Activated CD4-positive, alpha-beta T cell treated with anti-CD3 and anti-CD28 coated beads for 24 hours (primary cell): Measurements from ENCODE around the gene SORCS2.

Experiments
- DNase-seq, 2 donors: peaks; one replicate each; pipeline ENCODE4 v3.0.0-alpha.2; 2020; ENCODE audit warnings: low read depth in 2 of 2

The SORCS2 gene

GRCh38 chr4:7474320-7474719 lies 282.0 kb downstream of the SORCS2 start:
- no peak for DNase-seq

GRCh38 chr4:7475207-7475606 lies 282.9 kb downstream of the SORCS2 start:
- DNase-seq: no peak

- no peak for DNase-seq
Observed at GRCh38 chr4:7476820-7477219, 284.5 kb downstream of the SORCS2 start.

GRCh38 chr4:7477695-7478094 lies 285.4 kb downstream of the SORCS2 start:
- no peak for DNase-seq

DNA sequence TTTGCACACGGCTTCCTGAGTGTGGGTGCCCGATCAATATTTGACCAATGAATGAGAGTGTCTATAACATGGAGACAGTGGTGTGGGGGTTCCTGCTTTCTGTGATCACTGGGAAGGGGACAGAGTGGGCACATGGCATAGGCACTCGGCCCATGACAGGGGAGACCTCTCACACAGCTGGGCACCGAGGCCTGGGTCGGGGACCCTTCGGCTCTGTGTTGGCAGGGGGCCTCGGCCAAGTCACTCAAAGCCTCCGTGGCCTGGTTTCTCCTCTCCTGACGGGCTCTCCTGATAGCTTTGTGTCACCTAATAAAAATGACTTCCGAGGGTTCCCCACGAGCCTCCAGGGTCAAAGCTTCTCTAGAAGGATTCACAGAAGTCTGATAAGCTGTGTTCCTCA lies 286.3 kb downstream of the SORCS2 start:
- DNase-seq: no peak

DNA sequence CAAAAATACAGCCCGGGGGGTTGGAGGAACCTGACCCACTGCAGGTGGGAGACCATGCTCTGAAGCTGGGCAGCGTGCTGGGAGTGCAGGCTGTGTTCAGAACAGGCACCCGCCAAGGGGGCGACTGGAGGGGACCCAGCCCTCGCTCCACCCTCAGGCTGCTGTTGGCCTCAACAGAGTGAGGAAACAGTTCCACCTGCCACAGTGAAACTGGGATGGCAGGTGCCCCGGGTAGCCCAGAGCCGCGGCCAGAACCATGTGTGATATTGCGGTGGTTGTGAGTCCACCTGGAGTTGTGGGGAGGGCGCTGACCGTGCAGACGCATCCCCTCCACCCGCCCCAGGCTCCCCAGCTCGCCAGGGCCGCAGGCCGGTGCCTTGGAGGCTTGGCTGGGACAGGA lies 288.1 kb downstream of the SORCS2 start:
- no peak for DNase-seq

DNA sequence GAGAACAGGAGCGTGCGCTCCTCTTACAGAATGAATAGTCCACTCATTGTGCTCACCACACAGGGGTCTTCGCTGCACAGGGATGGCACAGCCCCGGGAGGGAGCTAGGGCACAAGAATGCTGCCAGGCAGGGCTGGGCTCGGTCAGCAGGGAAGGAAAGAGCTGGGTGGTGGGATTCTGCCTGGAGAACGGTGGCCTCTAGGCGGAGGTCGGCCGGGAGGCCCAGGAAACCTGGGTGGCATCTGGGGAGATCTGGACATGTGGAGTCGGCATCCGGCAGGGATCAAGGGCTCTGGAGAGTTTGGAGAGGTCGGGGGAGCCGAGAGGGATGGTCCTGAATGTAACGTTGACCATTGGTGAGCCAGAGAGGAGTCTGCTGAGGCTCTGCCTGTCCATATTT lies 288.9 kb downstream of the SORCS2 start:
- DNase-seq: no peak

- no peak for DNase-seq
Observed at GRCh38 chr4:7485096-7485495, 292.8 kb downstream of the SORCS2 start.

DNA sequence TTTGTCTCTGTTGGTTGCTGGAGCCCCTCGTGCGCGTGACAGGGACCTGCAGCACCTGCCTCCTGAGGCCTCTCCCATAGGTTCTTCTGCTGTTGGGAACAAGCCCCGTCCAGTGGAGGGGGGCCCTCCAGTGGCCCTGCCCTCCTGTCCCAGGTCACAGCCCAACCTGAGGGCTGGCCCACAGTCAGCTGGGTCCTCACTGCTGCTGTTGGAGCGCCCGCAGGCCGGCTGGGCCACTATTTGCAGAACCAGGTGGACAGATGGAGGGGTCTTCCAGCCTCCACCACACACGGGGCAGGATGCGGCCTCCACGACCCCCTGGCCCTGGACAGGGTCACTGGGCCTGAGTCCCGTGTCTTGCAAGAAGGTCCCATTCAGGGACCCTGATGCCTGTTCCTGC lies 293.8 kb downstream of the SORCS2 start:
- no peak for DNase-seq

GRCh38 chr4:7487502-7487901 lies 295.2 kb downstream of the SORCS2 start:
- no peak for DNase-seq

DNA sequence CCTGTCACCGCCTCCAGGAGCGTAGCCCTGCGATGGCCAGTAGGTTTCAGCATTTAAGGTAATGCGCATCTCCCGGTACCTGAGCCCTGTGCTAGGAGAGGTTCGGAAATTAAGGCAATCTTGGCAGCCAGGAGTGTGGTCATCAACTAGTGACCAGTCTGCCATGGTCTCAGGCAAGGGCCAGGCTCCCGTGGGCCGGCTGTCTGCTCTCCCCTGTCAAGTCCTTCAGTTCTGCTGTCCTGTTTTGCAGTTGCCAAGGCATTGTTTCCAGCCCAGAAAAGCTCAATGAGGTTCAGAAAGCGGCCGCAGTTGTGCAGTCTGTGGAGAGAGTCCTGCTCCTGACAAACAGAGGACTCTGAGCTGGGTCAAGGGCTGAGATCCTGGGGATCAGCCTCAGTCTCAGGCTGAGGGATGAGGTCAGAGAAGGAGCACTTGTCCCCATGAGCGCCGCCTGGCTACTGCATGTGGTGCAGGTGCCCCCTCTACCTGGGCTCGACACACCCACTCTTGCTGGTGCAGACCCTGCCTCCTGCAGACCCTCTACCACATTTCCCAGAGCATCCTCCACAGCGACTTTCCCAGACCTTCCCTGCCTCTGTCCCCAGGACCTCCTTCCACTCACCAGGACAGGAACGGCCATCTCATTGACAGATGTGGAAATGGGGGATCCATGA lies 295.8 kb downstream of the SORCS2 start:
- DNase-seq: no peak

- DNase-seq: no peak
Observed at GRCh38 chr4:7491915-7492314, 299.6 kb downstream of the SORCS2 start.

- no peak for DNase-seq
Observed at GRCh38 chr4:7498446-7499200, 306.3 kb downstream of the SORCS2 start.

GRCh38 chr4:7499661-7500060 lies 307.3 kb downstream of the SORCS2 start:
- no peak for DNase-seq

DNA sequence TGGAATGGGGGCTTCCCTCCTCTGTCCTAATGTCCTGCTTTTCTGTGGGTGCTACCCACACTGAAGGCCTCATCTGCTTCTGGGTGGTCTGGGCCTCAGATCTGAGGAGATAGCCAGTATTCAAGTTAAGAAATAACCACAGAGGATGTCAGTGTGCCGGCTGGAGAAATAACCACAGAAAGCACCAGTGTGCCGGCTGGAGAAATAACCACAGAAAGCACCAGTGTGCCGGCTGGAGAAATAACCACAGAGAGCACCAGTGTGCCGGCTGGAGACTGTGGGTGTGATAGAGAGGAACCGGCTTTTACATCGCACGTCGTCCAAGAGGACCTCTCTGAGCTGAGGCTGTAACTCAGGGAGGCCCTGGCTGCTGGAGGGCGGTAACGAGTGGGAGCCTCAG lies 308.1 kb downstream of the SORCS2 start:
- no peak for DNase-seq

DNA sequence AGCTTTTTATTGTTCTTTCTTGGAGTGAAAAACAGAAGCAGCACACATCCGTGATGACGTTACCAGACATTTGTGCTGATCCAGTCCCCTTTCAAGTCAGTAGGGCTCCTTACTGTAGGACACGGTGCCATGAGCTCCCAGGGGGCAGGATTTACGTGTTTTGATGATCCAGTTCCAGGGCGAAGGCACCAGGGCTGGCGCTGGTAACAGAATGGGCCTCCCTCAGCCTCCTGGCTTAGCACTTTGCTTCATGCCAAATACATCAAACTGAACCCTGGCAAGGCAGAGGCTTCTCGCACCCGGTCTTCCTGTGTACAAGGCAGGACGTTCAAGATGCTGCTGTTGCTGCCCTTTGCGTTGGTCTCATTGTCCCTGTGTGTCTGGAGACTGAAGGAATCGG lies 309.0 kb downstream of the SORCS2 start:
- no peak for DNase-seq

GRCh38 chr4:7501873-7502272 lies 309.5 kb downstream of the SORCS2 start:
- DNase-seq: no peak

- no peak for DNase-seq
Observed at GRCh38 chr4:7503559-7504249, 311.4 kb downstream of the SORCS2 start.

- DNase-seq: no peak
Observed at GRCh38 chr4:7505116-7505900, 313.0 kb downstream of the SORCS2 start.

GRCh38 chr4:7506119-7506518 lies 313.8 kb downstream of the SORCS2 start:
- no peak for DNase-seq

GRCh38 chr4:7506572-7506971 lies 314.2 kb downstream of the SORCS2 start:
- DNase-seq: no peak

GRCh38 chr4:7507381-7507780 lies 315.0 kb downstream of the SORCS2 start:
- DNase-seq: no peak
